Measurements from ENCODE around the gene OR51F1.
"Not testable (repeated sequence)": the region's sequence is repeated elsewhere in the genome, so short reads cannot be mapped to it uniquely, and the experiment has no call there.

Gene OR51F1, protein sequence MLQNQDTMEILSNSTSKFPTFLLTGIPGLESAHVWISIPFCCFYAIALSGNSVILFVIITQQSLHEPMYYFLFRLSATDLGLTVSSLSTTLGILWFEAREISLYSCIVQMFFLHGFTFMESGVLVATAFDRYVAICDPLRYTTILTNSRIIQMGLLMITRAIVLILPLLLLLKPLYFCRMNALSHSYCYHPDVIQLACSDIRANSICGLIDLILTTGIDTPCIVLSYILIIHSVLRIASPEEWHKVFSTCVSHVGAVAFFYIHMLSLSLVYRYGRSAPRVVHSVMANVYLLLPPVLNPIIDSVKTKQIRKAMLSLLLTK

DNA sequence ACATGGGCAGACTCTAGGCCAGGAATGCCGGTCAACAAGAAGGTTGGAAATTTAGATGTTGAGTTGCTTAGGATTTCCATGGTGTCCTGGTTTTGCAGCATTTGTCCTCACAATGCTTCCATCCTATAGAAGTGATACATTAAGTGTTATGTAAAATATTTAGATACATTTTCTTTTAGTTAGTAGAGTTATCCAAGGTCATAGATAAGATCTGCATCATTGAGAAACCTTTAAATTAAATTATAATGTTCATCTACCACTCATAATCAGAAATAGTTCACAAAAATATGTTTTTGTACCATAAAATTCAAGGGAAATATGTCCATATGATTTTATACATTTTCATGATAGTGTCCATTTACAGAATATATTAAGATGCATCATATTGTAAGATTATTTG lies at the start of gene OR51F1:
TSS of gene OR51F1 (minus strand) at position 101 of the 400 bp plus-strand sequence. CDS start at position 101, 0 bp downstream.
- no peak for DNase-seq

DNA sequence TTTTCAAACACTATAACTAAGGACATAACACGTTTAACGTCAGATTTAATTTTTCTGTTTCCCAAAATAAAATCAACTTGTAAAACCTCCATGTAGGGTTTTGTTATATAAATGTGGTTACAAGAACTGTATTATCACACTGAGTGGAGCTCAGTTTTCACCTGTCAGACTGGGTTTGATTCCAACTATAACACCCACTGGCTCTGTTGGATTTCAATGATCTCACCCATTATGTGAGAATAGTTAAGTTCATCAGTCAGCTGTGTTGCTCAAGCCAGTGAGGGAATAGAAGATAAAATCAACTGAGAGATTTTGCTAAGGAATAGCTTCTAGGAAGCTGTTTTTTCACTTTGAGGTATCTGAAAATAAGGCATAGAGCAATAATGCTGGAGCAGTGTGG lies 39.5 kb upstream of the OR51F1 start:
- DNase-seq, result no peak

DNA sequence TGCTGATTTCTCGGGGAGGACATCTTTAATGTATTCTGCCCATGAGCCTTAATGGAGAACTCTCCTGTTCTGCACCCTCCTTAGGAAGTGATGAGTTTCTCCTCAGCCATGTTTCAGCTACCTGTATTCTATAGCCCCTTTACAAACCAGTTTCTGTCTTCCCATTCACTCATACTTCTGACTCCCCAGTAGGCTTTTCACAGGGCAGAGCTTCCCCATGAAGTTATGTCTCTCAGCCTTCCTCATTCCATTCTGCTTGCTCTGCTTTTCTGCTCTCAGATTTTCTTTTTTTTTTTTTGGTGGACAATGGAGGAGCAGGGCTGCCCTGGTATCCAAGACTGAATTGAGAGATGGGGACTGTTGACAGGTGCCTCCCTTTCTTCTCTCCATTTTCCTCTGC lies 38.7 kb upstream of the OR51F1 start:
- DNase-seq, result no peak

DNA sequence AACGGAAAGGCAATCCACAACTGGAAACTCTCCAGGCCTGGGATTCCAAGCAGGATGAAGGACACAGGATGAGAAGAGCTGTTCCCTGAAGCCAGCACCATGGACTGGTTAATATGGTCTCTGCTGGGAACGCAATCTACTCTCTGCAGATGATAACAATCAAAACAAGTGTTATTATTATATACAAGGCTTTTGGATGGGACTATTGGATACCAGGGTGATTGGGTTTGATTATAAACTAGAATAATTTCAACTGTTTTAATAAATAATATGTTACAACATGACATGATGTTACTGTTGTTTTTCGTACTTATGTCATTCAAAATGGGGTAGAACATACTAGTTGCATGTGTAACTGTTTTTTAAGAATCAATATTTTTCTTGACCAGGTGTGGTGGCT lies 34.5 kb upstream of the OR51F1 start, which contains the start of gene OR52R1:
TSS of gene OR52R1 (minus strand) at position 101 of the 400 bp plus-strand sequence. CDS start at position 101, 0 bp downstream.
- no peak for DNase-seq

DNA sequence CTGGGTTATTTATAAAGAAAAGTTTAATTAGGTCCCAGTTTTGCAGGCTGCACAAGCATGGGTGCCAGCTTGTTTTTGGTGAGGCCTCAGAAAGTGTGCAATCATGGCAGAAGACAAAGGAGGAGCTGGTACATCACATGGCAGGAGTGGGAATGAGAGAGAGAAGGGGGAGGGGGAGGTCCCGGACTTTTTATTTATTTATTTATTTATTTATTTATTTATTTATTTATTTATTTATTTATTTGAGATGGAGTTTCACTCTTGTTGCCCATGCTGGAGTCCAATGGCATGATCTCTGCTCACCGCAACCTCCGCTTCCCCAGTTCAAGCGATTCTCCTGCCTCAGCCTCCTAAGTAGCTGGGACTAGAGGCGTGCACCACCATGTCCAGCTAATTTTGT lies 31.6 kb upstream of the OR51F1 start:
- DNase-seq, result not testable (repeated sequence)

DNA sequence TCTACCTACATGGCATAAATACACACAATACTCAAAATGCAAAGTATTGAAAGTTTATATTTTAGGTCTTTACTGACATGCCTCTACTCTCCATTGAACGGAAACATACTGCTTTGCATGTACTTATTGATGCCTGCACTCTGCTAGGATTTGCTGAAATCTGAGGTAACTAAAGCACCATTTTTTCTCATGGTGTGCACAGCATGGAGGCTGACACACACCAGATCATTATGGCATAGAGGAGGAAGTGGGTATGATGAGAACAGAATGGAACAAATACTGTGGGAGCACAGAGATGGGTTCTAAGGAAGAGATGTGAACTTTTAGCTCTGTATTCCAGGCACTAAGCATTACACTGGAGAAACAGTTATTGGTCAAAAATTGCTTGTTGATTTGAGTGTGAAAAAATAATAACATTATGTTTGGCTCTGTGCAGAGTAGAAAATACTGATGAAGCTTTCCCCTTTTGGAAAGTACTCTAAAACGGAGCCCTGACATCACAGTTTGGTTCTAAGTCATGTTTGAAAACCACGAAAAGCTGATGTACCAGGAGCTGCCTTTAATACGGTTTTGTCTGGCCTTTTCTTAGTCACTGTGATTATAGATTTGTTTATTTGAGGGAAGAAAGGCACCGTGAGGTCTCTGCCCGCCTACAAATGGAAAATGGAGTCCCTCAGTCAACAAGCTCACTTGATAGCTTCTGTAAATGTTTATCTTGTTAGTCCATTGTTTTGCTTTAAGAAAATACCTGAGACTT lies 28.9 kb upstream of the OR51F1 start:
- no peak for DNase-seq

DNA sequence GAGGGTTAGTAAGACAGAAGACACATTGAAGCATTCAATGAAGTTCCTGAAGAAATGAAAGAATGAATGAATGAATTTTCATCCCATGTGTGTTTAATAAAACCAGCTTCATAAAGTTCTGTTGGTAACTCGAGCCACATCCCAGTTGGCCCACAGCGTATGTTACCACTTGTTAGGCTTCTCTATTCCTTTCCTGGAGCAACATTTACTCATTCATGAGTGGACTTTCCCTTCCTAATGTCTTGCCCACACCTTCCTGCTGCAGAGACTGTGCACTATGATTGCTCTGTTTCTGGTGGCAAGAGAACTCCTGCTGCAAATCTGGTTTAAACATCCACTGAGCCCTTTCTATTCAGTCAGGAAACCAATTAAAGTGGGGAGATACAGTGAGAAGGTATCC lies 27.5 kb upstream of the OR51F1 start:
- DNase-seq, result no peak

DNA sequence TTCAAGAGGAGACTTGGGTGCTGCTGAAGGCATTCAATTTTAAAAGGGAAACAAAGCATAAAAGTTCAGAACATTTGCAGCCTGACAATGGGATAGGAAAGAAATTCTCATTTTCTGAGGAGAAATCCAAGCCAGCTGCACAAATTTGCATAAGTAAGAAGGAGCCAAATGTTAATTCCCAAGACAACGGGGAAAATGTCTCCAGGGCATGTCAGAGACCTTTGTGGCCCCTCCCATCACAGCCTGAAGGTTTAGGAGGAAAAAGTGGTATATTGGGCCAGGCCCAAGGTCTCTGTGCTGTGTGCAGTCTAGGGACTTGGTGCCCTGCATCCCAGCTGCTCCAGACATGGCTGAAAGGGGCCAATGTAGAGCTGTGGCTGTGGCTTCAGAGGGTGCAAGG lies 12.7 kb upstream of the OR51F1 start:
- DNase-seq, result no peak

DNA sequence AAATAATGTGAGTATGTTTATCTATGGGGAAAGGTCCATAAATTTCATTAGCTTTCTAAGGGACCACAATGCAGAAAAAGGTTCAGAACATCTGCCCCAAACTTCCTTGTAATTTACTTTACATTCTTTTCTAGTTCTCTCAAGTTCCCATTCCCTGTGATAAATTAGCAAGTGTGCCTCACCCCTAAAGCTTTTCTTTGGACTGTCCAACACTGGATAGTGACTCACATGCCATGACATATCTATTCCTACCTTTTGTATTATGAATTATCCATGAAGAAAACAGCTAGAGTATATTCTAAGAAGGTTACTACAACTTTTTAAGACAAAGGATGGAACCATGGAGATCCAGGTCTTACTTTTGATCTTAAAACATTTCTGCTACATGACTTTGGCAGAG lies 1.6 kb downstream of the OR51F1 start:
- no peak for DNase-seq

DNA sequence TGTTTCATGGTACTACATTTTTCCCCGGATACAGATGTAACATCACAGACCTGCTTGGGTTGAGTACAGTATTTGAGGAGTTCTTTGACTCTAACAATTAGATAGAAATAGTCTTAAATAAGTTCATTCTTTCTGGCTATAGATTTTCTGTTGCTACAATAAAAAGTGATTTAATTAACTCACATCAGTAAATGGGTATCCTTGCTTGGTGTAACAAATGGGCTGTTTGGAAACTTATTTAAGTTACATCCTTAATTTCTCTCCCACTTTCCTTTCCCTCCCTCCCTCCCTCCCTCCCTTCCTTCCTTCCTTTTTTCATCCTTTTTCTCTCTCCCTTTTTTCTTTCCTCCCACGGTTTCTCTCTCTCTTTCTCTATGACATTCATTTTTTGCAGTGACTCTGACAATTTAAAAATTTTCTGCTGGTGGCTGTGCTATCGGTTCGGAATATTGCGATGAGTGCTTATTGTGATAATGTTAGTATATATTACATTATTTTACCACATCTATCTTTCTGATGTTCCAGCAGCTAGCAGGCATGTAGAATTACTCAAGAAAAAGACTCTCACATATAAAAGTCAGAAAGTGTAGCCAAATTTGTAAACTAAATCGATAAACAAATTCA lies 3.2 kb downstream of the OR51F1 start:
- DNase-seq, result no peak

DNA sequence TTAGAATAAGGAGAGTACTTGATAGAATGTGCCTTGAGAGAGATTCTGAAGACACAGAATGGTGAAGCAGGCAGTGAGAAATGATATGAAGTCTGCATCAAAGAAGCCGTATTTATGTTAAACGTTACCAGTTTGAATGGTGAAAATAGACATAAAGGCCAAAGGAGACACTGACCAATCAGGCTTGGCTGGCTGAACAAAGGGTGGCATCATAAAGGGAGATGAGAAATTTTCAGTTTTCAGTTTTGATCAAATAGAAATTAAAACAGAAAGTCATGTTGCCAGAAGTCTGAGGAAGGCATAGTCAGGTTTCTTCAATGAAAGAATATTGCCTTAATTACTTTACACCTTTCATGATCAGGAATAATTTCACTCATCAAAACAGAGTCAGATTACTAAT lies 6.6 kb downstream of the OR51F1 start:
- no peak for DNase-seq

DNA sequence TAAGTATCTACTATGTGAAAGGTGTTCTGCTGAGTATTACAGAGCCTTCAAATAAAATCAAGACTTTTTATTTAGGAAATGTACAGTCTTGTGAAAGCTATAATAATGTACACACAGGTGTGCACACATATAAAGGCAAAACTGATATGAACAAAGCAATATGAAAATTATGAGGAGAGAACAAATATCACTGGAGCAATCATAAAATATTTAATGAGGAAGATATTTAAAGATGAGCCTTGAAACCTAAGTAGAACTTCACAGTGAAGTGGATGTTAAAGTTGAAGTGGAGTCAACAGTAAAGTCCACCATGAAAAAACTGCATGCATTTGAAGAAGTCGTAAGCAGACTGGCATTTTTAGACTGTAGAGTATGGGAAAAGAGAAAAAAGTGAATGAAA lies 18.5 kb downstream of the OR51F1 start:
- DNase-seq, result no peak

DNA sequence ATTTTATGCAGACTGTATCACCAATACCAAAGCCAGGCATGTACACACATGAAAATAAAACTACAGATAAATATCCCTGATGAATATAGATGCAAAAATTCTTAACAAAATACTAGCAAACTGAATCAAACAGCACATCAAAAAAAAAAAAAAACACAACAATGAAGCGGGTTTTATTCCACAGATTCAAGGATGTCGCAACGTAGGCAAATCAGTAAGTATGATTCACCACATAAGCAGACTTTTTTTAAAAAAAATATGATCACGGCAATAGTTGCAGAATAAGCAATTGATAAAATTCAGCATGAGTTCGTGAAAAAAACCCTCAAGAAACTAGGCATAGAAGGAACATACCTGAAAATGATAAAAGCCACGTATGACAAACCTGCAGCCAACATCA lies 21.3 kb downstream of the OR51F1 start:
- no peak for DNase-seq

DNA sequence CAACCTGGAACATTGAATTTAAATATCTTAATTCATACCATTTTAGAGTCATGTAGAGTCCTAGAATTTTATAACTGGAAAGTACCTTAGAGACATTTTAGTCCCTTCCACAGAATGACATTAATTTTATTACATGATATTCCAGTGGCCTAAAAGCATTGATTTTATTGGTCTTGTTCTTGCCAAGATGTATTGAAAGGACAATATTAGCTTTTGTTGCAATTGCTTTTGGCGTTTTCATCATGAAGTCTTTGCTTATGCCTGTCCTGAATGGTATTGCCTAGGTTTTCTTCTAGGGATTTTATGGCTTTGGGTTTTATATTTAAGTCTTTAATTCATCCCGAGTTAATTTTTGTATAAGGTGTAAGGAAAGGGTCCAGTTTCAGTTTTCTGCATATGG lies 29.0 kb downstream of the OR51F1 start:
- DNase-seq, result no peak

DNA sequence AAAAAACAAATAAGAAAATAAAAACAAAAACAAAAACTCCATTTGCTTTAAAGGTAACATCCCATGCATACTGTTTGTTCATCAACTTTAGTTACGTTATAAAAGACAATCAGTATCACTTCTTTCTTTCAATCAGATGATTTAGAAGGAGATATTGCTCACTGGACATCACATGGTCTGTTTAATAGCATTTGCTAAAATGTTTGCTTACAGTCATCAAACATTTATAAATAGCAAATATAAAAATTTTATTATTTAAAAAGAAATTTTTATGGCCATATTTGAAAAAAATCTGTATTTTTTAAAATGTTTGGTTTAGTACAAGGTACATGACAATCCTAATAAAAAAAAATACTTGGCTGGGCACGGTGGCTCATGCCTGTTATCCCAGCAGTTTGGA lies 42.6 kb downstream of the OR51F1 start:
- no peak for DNase-seq

DNA sequence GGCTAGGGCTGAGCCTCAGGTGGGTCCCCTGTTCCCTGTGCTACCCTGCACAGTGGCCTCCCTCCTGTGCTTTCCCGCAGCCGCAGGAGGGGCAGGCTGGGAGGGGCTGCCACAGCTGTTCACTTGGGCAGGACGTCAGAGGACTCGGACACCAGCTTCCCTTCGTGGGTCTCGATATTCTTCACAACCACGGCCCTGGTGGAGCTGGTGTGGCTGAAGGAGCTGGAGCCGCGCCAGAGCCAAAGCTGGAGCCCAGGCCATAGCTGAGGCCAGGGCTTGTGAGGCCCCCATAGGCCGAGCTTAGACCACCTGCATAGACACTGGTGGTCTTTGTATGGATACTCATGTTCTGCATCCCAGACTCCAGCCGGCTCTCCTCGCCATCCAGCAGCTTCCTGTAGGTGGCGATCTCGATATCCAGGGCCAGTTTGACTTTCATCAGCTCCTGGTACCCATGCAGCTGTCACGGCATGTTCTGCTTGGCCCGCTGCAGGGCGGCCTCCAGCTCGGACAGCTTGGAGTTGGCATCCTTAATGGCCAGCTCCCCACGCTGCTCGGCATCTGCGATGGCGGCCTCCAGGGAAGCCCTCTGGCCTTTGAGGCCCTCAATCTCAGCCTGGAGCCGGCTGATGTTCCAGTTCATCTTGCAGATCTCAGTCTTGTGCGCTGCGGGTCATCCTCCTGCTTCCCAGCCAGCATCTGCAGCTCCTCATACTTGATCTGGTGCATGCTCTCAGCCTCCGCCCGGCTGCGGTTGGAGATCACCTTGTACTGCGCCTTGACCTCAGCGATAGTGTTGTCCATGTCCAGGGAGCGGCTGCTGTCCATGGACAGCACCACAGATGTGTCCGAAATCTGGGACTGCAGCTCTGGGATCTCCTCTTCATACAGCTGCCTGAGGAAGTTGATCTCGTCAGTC lies 46.9 kb downstream of the OR51F1 start:
- DNase-seq, result not testable (repeated sequence)

All from NCI-H226 (cell line).